Stimulated activated CD8-positive, alpha-beta memory T cell treated with anti-CD3 and anti-CD28 coated beads, Interleukin-4, amount 100 ng/mL, for 48 hours (primary cell): ENCODE data around the gene CYS1.
"Not testable (repeated sequence)": the region's sequence is repeated elsewhere in the genome, so short reads cannot be mapped to it uniquely, and the experiment has no call there.

Experiments
- DNase-seq: peaks from one replicate; pipeline ENCODE4 v3.0.0-alpha.2; 2020

The CYS1 gene

GRCh38 chr2:10045561-10046355 is 34.5 kb downstream of the CYS1 start:
- DNase-seq: no peak

GRCh38 chr2:10043906-10044601 is 36.2 kb downstream of the CYS1 start:
- peak; percentile 97 for DNase-seq

- DNase-seq: peak; percentile 78
These were observed 36.8 kb downstream of the CYS1 start, which contains the start of gene KLF11 for GRCh38 chr2:10043256-10043905. Gene KLF11, plus strand, starts transcription at chr2:10043550. Its CDS starts 167 bp downstream, at chr2:10043717.

GRCh38 chr2:10042301-10043161 is 37.7 kb downstream of the CYS1 start:
- DNase-seq: peak; percentile 42

GRCh38 chr2:10041711-10042110 is 38.5 kb downstream of the CYS1 start:
- DNase-seq: no peak

GRCh38 chr2:10039658-10040410 is 40.4 kb downstream of the CYS1 start:
- no peak for DNase-seq

GRCh38 chr2:10038716-10039115 is 41.5 kb downstream of the CYS1 start:
- DNase-seq: no peak

- DNase-seq: no peak
These were observed 42.1 kb downstream of the CYS1 start for GRCh38 chr2:10038123-10038522.

GRCh38 chr2:10036095-10036884 is 43.9 kb downstream of the CYS1 start:
- peak; percentile 67 for DNase-seq

GRCh38 chr2:10035633-10036032 is 44.6 kb downstream of the CYS1 start:
- DNase-seq: no peak

GRCh38 chr2:10035053-10035422 is 45.2 kb downstream of the CYS1 start:
- DNase-seq: no peak

GRCh38 chr2:10034333-10035052 is 45.7 kb downstream of the CYS1 start:
- no peak for DNase-seq

GRCh38 chr2:10033251-10034006 is 46.8 kb downstream of the CYS1 start:
- DNase-seq: no peak

GRCh38 chr2:10032746-10033105 is 47.5 kb downstream of the CYS1 start:
- no peak for DNase-seq

- DNase-seq: no peak
These were observed 48.1 kb downstream of the CYS1 start for GRCh38 chr2:10031886-10032745.

- not testable (repeated sequence) for DNase-seq
These were observed 49.4 kb downstream of the CYS1 start for GRCh38 chr2:10030798-10031197.

GRCh38 chr2:10030311-10030736 is 49.9 kb downstream of the CYS1 start:
- DNase-seq: no peak

- DNase-seq: no peak
These were observed 50.4 kb downstream of the CYS1 start for GRCh38 chr2:10029875-10030223.
